B cell (primary cell): Measurements from ENCODE around the gene CARMIL1.

Experiments
- EZH2 ChIP-seq: IDR thresholded peaks from 2 replicates; pipeline ENCODE4 v1.6.1; 2012; ENCODE audit warnings: borderline replicate concordance, low read depth, mild to moderate bottlenecking, moderate library complexity, low read length; ENCODE audit not compliant: insufficient read depth, poor library complexity, severe bottlenecking
- TF ChIP-seq, protein P1 (sequence below): fragments of 200-600 bp; IDR thresholded peaks from one replicate; pipeline ENCODE4 v1.8.0; 2022; ENCODE audit warnings: antibody characterized with exemption, mild to moderate bottlenecking

- TF ChIP-seq, protein P1, sequence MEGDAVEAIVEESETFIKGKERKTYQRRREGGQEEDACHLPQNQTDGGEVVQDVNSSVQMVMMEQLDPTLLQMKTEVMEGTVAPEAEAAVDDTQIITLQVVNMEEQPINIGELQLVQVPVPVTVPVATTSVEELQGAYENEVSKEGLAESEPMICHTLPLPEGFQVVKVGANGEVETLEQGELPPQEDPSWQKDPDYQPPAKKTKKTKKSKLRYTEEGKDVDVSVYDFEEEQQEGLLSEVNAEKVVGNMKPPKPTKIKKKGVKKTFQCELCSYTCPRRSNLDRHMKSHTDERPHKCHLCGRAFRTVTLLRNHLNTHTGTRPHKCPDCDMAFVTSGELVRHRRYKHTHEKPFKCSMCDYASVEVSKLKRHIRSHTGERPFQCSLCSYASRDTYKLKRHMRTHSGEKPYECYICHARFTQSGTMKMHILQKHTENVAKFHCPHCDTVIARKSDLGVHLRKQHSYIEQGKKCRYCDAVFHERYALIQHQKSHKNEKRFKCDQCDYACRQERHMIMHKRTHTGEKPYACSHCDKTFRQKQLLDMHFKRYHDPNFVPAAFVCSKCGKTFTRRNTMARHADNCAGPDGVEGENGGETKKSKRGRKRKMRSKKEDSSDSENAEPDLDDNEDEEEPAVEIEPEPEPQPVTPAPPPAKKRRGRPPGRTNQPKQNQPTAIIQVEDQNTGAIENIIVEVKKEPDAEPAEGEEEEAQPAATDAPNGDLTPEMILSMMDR, result no peak
- TF ChIP-seq EZH2, result no peak
These were observed 202.1 kb downstream of the CARMIL1 start for GRCh38 chr6:25481267-25481666.
